ENCODE results near the gene INAFM2. TPM values are rescaled to one million over a fixed set of nuclear protein-coding genes. Genes with fewer than 3 reads are reported as not detected.

Gene INAFM2
- polyA plus RNA-seq, 2 of the 4 experiments (the other 2 are of a cell fraction), result 2.8 to 3.8 TPM

- TF ChIP-seq HMGXB4 (CRISPR knock-in tag; IDR thresholded peaks at IDR 0.05; ENCODE audit: borderline replicate concordance) (no peak), MAFK (IDR thresholded peaks at IDR 0.05; ENCODE audit: partially characterized antibody) (no peak), SMC3 (IDR thresholded peaks at IDR 0.05) (0 out of 3 replicates have a peak, but pooled peaks have one; percentile 15), EP300 (IDR thresholded peaks at IDR 0.05) (no peak), ZNF302 (CRISPR knock-in tag; IDR thresholded peaks at IDR 0.05) (no peak), MAX (IDR thresholded peaks at IDR 0.05) (no peak), RAD21 (conservative IDR thresholded peaks at IDR 0.05 in 1 of 2, IDR thresholded peaks at IDR 0.05 in 1 of 2) (peak in 1 of 2 experiments; percentile 31; a peak in 2 of 5 replicates)
These were observed 16.1 kb downstream of the INAFM2 start (continued) for GRCh38 chr15:40339621-40339945.

- DNase-seq (ENCODE audit: low read depth in 1 of 2, low spot score in 1 of 2) (peak in 1 of 2 experiments; percentile 13), FAIRE-seq (no peak), ATAC-seq (peak; percentile 47 to 56)
- peak overlapping the region; percentile 47 for H3K4me3 ChIP-seq
- peak overlapping the region; percentile 94 to 96 for H3K27ac ChIP-seq
- POLR2A ChIA-PET, result interaction anchor here (0.5 to 1.8 kb wide), 3 partner anchors 12 to 66 kb away, joined by 3 to 20 read pairs (median 5); partner anchors contain the start of gene INAFM2
- 8% methylated on average over 4 of the region's 14 CpGs for WGBS (ENCODE audit: missing lambda C conversion rate)
- CTCF ChIA-PET, result interaction anchor here (0.8 to 10.2 kb wide), 12 partner anchors 12 to 82 kb away, joined by 3 to 139 read pairs (median 8); partner anchors contain the start of genes INAFM2, KNSTRN and PHGR1
- TF ChIP-seq CHD2 (IDR thresholded peaks at IDR 0.05; ENCODE audit: low read length, partially characterized antibody) (no peak), JUN (IDR thresholded peaks at IDR 0.05) (0 out of 5 replicates have a peak, but pooled peaks of 1 of the 2 experiments have one; percentile 33), FOSL2 (IDR thresholded peaks at IDR 0.05) (no peak), FOSL2 (CRISPR knock-in tag; IDR thresholded peaks at IDR 0.05) (no peak), ESRRA (IDR thresholded peaks at IDR 0.05; ENCODE audit: borderline replicate concordance, low read length) (no peak), FOSB (CRISPR knock-in tag; IDR thresholded peaks at IDR 0.05) (no peak), KDM1A (IDR thresholded peaks at IDR 0.05; ENCODE audit: low read depth) (no peak)
- H3K9me3 ChIP-seq, result no peaks in the 10 kb centered on the region
- peaks cover 53% of the 10 kb centered on the region for H3K4me1 ChIP-seq
- peak overlapping the region; percentile 79 for H3K4me2 ChIP-seq
These were observed 16.7 kb downstream of the INAFM2 start for GRCh38 chr15:40340038-40340739.

- DNase-seq (ENCODE audit: low read depth in 1 of 2, low spot score in 1 of 2) (peak; percentile 69), ATAC-seq (peak; percentile 54 to 68), FAIRE-seq (no peak)
- no peaks in the 10 kb centered on the region for H3K9me3 ChIP-seq
- TF ChIP-seq CEBPB (IDR thresholded peaks at IDR 0.05) (peak; percentile 34 to 66; a peak in 3 of 4 replicates), FOXS1 (CRISPR knock-in tag; IDR thresholded peaks at IDR 0.05) (no peak), JUN (IDR thresholded peaks at IDR 0.05) (peak in 1 of 2 experiments; percentile 27; a peak in 1 of 5 replicates), MAX (IDR thresholded peaks at IDR 0.05) (peak; percentile 53; the same call in 1 of the 2 replicates)
- peak within 1 kb of the TSS; percentile 94 to 96 for H3K27ac ChIP-seq
- POLR2A ChIA-PET, result interaction anchor here (1.5 to 1.8 kb wide), 2 partner anchors 12 to 18 kb away, joined by 5 to 20 read pairs; partner anchors contain the start of gene INAFM2
- H3K4me1 ChIP-seq, result peaks cover 56% of the 10 kb centered on the region
- WGBS (ENCODE audit: missing lambda C conversion rate), result 32% methylated on average over 6 of the region's 17 CpGs
- peak within 1 kb of the TSS; percentile 47 for H3K4me3 ChIP-seq
- H3K4me2 ChIP-seq, result peak within 1 kb of the TSS; percentile 79
- CTCF ChIA-PET, result interaction anchor here (1.3 to 10.2 kb wide), 10 partner anchors 12 to 82 kb away, joined by 3 to 139 read pairs (median 30); partner anchors contain the start of genes INAFM2 and PHGR1
These were observed 17.4 kb downstream of the INAFM2 start, which contains the start of gene CCDC9B for GRCh38 chr15:40340740-40341400. CCDC9B (minus strand) TSS chr15:40340939; CDS start chr15:40340819, 120 bp downstream.
